GM06990 (cell line): ENCODE measurements around the gene FRAS1.

Source experiments
- DNase-seq: peaks from one replicate; pipeline ENCODE4 v3.0.0-alpha.2; 2011; ENCODE audit not compliant: insufficient read length; ENCODE audit errors: extremely low read depth
- H3K27me3 ChIP-seq: replicated peaks from 2 replicates; pipeline ENCODE4 v1.6.0; 2011; ENCODE audit warnings: low read length; ENCODE audit not compliant: control insufficient read depth, insufficient read depth
- H3K36me3 ChIP-seq: 2 replicates; pipeline ENCODE4 v1.5.1; 2011; ENCODE audit warnings: low read length; ENCODE audit not compliant: control insufficient read depth, insufficient read depth
- H3K4me3 ChIP-seq: replicated peaks from 2 replicates; pipeline ENCODE4 v1.5.1; 2011; ENCODE audit warnings: low read depth, mild to moderate bottlenecking, control low read depth, low read length
- TF ChIP-seq, protein P1 (sequence below): IDR thresholded peaks from 2 replicates; pipeline ENCODE4 v1.5.1; 2011; ENCODE audit warnings: low read length, control low read depth, mild to moderate bottlenecking, inconsistent platforms; ENCODE audit not compliant: insufficient read depth, poor library complexity, severe bottlenecking

Gene FRAS1

GRCh38 chr4:78136109-78137081 is 79.3 kb downstream of the FRAS1 start:
- Histone ChIP-seq H3K27me3 (peaks cover 2% of the 10 kb centered on the region; the same call in 1 of the 2 replicates), H3K4me3 (no peak overlapping the region), H3K36me3 (no peaks in the 10 kb centered on the region)
- TF ChIP-seq, protein P1, sequence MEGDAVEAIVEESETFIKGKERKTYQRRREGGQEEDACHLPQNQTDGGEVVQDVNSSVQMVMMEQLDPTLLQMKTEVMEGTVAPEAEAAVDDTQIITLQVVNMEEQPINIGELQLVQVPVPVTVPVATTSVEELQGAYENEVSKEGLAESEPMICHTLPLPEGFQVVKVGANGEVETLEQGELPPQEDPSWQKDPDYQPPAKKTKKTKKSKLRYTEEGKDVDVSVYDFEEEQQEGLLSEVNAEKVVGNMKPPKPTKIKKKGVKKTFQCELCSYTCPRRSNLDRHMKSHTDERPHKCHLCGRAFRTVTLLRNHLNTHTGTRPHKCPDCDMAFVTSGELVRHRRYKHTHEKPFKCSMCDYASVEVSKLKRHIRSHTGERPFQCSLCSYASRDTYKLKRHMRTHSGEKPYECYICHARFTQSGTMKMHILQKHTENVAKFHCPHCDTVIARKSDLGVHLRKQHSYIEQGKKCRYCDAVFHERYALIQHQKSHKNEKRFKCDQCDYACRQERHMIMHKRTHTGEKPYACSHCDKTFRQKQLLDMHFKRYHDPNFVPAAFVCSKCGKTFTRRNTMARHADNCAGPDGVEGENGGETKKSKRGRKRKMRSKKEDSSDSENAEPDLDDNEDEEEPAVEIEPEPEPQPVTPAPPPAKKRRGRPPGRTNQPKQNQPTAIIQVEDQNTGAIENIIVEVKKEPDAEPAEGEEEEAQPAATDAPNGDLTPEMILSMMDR: no peak
- no peak for DNase-seq

GRCh38 chr4:78137532-78137931 is 80.4 kb downstream of the FRAS1 start:
- Histone ChIP-seq H3K4me3 (no peak overlapping the region), H3K27me3 (peaks cover 2% of the 10 kb centered on the region; the same call in 1 of the 2 replicates), H3K36me3 (no peaks in the 10 kb centered on the region)
- no peak for DNase-seq
- TF ChIP-seq, protein P1: no peak

GRCh38 chr4:78138252-78138651 is 81.1 kb downstream of the FRAS1 start:
- H3K4me3 ChIP-seq: no peak overlapping the region
- H3K36me3 ChIP-seq: no peaks in the 10 kb centered on the region
- H3K27me3 ChIP-seq: peaks cover 2% of the 10 kb centered on the region; the same call in 1 of the 2 replicates
- DNase-seq: no peak
- TF ChIP-seq, protein P1: no peak

DNA sequence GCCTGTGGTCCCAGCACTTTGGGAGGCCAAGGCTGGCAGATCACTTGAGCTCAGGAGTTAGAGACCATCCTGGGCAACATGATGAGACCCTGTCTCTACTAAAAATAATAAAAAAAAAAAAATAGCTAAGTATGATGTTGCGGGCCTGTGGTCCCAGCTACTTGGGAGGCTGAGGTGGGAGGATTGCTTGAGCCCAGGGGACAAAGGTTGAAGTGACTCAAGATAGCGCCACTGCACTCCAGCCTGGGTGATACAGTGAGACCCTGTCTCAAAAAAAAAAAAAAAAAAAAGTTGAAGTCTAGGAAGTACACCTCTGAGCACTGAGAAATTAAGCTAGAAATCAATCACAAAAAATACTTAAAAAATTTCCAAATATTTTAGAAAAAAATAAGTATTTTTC is 86.5 kb downstream of the FRAS1 start:
- TF ChIP-seq, protein P1: no peak
- H3K36me3 ChIP-seq: no peaks in the 10 kb centered on the region

GRCh38 chr4:78145008-78145407 is 87.9 kb downstream of the FRAS1 start:
- TF ChIP-seq, protein P1: no peak
- H3K4me3 ChIP-seq: no peak overlapping the region
- no peaks in the 10 kb centered on the region for H3K27me3 ChIP-seq
- no peaks in the 10 kb centered on the region for H3K36me3 ChIP-seq
- no peak for DNase-seq

More for the DNA sequence above, 86.5 kb downstream of the FRAS1 start:
- no peaks in the 10 kb centered on the region for H3K27me3 ChIP-seq
- no peak overlapping the region for H3K4me3 ChIP-seq
- no peak for DNase-seq

DNA sequence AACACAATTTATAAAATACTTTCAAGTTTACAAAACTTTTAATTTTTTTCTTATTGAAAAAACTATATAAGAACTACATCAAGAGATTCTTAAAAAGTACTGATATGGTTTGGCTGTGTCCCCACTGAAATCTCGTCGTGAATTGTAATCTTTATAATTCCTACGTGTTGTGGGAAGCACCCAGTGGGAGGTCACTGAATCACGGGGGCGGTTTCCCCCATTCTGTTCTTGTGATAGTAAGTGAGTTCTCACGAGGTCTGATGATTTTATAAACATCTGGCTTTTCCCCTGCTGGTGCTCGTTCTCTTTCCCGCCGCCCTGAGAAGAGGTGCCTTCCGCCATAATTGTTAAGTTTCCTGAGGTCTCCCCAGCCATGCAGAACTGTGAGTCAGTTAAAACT is 88.5 kb downstream of the FRAS1 start:
- TF ChIP-seq, protein P1: no peak
- no peaks in the 10 kb centered on the region for H3K27me3 ChIP-seq
- DNase-seq: no peak

More for the DNA sequence above, 88.5 kb downstream of the FRAS1 start:
- H3K4me3 ChIP-seq: no peak overlapping the region
- H3K36me3 ChIP-seq: no peaks in the 10 kb centered on the region
